Heart left ventricle (tissue), 13 donors: ENCODE results near the gene RAPGEFL1.

Experiments
- CTCF ChIP-seq, 12 donors: fragments of 200-600 bp; sonication (generic) in 4 of 12; IDR thresholded peaks; one replicate each; pipeline versions ENCODE4 v1.5.0 to v1.8.0; 2018 to 2022; ENCODE audit warnings: antibody characterized with exemption in 12 of 12, mild to moderate bottlenecking in 5 of 12
- POLR2A ChIP-seq, 2 donors: fragments of 450-650 bp; IDR thresholded peaks; one replicate each; pipeline ENCODE4 v1.6.1; 2017; ENCODE audit warnings: antibody characterized with exemption in 2 of 2, mild to moderate bottlenecking in 2 of 2, moderate library complexity in 2 of 2
- donor health status: ischemic (EF 13 %, LVEDD 7.1; RV severe dilation, severe dysfunction).
- donor health status: DM: no; HTN: yes; CAD: no.
- donor health status: DM: no; HTN: no; CAD: no.
- donor health status: ischemic (EF 25% LVEDD 6.9; RV normal size, moderate dysfunction).
- donor health status: ischemic (EF 25% LVEDD 5.7; RV mildly dilated, moderate dysfunction).
- donor health status: ischemic (EF 35%, LVEDD 5.7; RV mildly dilated, moderate dysfunction).
- donor health status: nonischemic (EF 11% LVEDD 7.7; RV severe dilation, severe dysfunction).
- donor health status: DM: yes; HTN: yes; CAD: no.
- donor health status: PGD.
- donor health status: ischemic (EF 29% LVEDD 5.4; RV normal size, mild dysfunction).
- donor health status: nonischemic (EF 23%, LVEDD 6.1; RV moderate dilation, normal function).

- TF ChIP-seq CTCF (IDR thresholded peaks at IDR 0.05) (no peak), POLR2A (IDR thresholded peaks at IDR 0.05) (no peak)
These were observed 3.5 kb upstream of the RAPGEFL1 start for GRCh38 chr17:40173778-40174135.
